IMR-90 (cell line): Measurements from ENCODE around the gene HMCN1. TPM values are rescaled to one million over a fixed set of nuclear protein-coding genes. Genes with fewer than 3 reads are reported as not detected.

Source experiments
- ATAC-seq: fragments of 200-7000 bp; cut with Tn5 transposase; 2 replicates; pipeline ENCODE4 v1.9.1; 2020; ENCODE audit warnings: low read depth, mild to moderate bottlenecking, moderate library complexity
- BruUV-seq: library from RNA; stranded (reverse); fragments of 400-500 nt; replicated peaks from 2 replicates; lab custom pipeline; 2021; lab: Mats Ljungman, UMichigan
- CTCF ChIA-PET: fragments of 300-600 bp; formaldehyde crosslinking; extraction: SDS; loops from one replicate; lab custom pipeline; 2021; ENCODE audit warnings: antibody characterized with exemption; lab: Yijun Ruan, JAX
- POLR2A ChIA-PET: fragments of 300-600 bp; sonication (Branson Sonifier 250); formaldehyde crosslinking; loops from one replicate; lab custom pipeline; 2022; ENCODE audit warnings: antibody characterized with exemption; ENCODE audit not compliant: unreplicated experiment; lab: Charles Lee
- DNase-seq: peaks from one replicate; pipeline ENCODE4 v3.0.0; 2013
- H2AFZ ChIP-seq: replicated peaks from 2 replicates; pipeline ENCODE3; 2013; ENCODE audit warnings: low read length, mild to moderate bottlenecking; ENCODE audit not compliant: poor library complexity
- H2AK5ac ChIP-seq: 2 replicates; pipeline ENCODE4 v1.6.1; 2013; ENCODE audit warnings: low read depth, low read length, inconsistent platforms
- H2AK9ac ChIP-seq: replicated peaks from 2 replicates; pipeline ENCODE3; 2013; ENCODE audit warnings: mild to moderate bottlenecking, low read depth, low read length, moderate library complexity; ENCODE audit not compliant: poor library complexity
- H2BK120ac ChIP-seq: 2 replicates; pipeline ENCODE4 v1.6.1; 2013; ENCODE audit warnings: low read depth, low read length, inconsistent platforms
- H2BK15ac ChIP-seq: 3 replicates; pipeline ENCODE4 v1.6.1; 2013; ENCODE audit warnings: low read depth, low read length, inconsistent platforms
- H2BK20ac ChIP-seq: 2 replicates; pipeline ENCODE4 v1.6.1; 2013; ENCODE audit warnings: low read depth, mild to moderate bottlenecking, inconsistent platforms, low read length, moderate library complexity
- H2BK5ac ChIP-seq: 2 replicates; pipeline ENCODE4 v1.6.1; 2013; ENCODE audit warnings: mild to moderate bottlenecking, low read depth, low read length, inconsistent platforms; ENCODE audit not compliant: poor library complexity, severe bottlenecking
- H3K14ac ChIP-seq: replicated peaks from 2 replicates; pipeline ENCODE4 v1.6.1; 2013; ENCODE audit warnings: low read depth, low read length, inconsistent platforms
- H3K18ac ChIP-seq: 2 replicates; pipeline ENCODE4 v1.6.1; 2013; ENCODE audit warnings: low read depth, low read length, control low read depth
- H3K23ac ChIP-seq: 2 replicates; pipeline ENCODE4 v1.6.1; 2013; ENCODE audit warnings: low read depth, low read length, inconsistent platforms
- H3K27ac ChIP-seq: 2 replicates; pipeline ENCODE4 v1.5.1; 2013; ENCODE audit warnings: mild to moderate bottlenecking, control low read depth, low read length; ENCODE audit not compliant: insufficient read depth
- H3K27me3 ChIP-seq: 2 replicates; pipeline ENCODE4 v1.6.1; 2013; ENCODE audit warnings: low read length; ENCODE audit not compliant: control insufficient read depth, insufficient read depth
- H3K36me3 ChIP-seq: 2 replicates; pipeline ENCODE4 v1.6.1; 2013; ENCODE audit warnings: low read length, mixed read lengths; ENCODE audit not compliant: control insufficient read depth, insufficient read depth
- H3K4ac ChIP-seq: 2 replicates; pipeline ENCODE4 v1.6.1; 2013; ENCODE audit warnings: low read depth, low read length, inconsistent platforms
- H3K4me1 ChIP-seq: 2 replicates; pipeline ENCODE4 v1.6.1; 2013; ENCODE audit warnings: low read length, mixed read lengths; ENCODE audit not compliant: control insufficient read depth, insufficient read depth
- H3K4me2 ChIP-seq: 2 replicates; pipeline ENCODE4 v1.6.1; 2013; ENCODE audit warnings: low read depth, mild to moderate bottlenecking, control low read depth, low read length, moderate library complexity
- H3K4me3 ChIP-seq: 2 replicates; pipeline ENCODE4 v1.5.1; 2013; ENCODE audit warnings: low read depth, mild to moderate bottlenecking, control low read depth, low read length, moderate library complexity; ENCODE audit not compliant: insufficient read depth
- H3K56ac ChIP-seq: 2 replicates; pipeline ENCODE4 v1.6.1; 2013; ENCODE audit warnings: low read length, inconsistent platforms; ENCODE audit not compliant: insufficient read depth; ENCODE audit errors: extremely low read depth
- H3K79me1 ChIP-seq, 2 experiments: 2 replicates each; pipeline ENCODE4 v1.6.1; 2013; ENCODE audit warnings: low read length in 2 of 2, inconsistent platforms in 1 of 2, low read depth in 1 of 2
- H3K9ac ChIP-seq: 2 replicates; pipeline ENCODE4 v1.6.1; 2013; ENCODE audit warnings: low read depth, low read length, control low read depth
- H3K9me1 ChIP-seq: 2 replicates; pipeline ENCODE4 v1.6.1; 2013; ENCODE audit warnings: low read length, inconsistent platforms; ENCODE audit not compliant: insufficient read depth
- H3K9me3 ChIP-seq: 2 replicates; pipeline ENCODE4 v1.6.1; 2013; ENCODE audit warnings: low read length; ENCODE audit not compliant: control insufficient read depth, insufficient read depth
- H4K20me1 ChIP-seq: 2 replicates; pipeline ENCODE4 v1.6.1; 2013; ENCODE audit warnings: low read length, inconsistent platforms; ENCODE audit not compliant: insufficient read depth
- H4K5ac ChIP-seq: 2 replicates; pipeline ENCODE4 v1.6.1; 2013; ENCODE audit warnings: mild to moderate bottlenecking, low read depth, low read length, control low read depth
- H4K8ac ChIP-seq, 2 experiments: 2 replicates each; pipeline ENCODE4 v1.6.1; 2013; ENCODE audit warnings: low read depth in 2 of 2, low read length in 2 of 2, control low read depth in 1 of 2, inconsistent platforms in 1 of 2
- H4K91ac ChIP-seq: 2 replicates; pipeline ENCODE4 v1.6.1; 2013; ENCODE audit warnings: low read depth, low read length, inconsistent platforms; ENCODE audit not compliant: insufficient read depth
- BHLHE40 ChIP-seq: fragments of 150-350 bp; IDR thresholded peaks from 2 replicates; pipeline ENCODE4 v1.6.1; 2016; ENCODE audit warnings: mild to moderate bottlenecking, low read depth, low read length
- MAZ ChIP-seq: IDR thresholded peaks from 2 replicates; pipeline ENCODE4 v1.6.1; 2012; ENCODE audit warnings: low read depth, mild to moderate bottlenecking, low read length, improper control_type of control experiment, moderate library complexity, borderline replicate concordance
- WGBS, 2 experiments: methylation state at CpG; one replicate each; pipeline versions ENCODE4 v1.1.5 to v1.1.7; 2013; ENCODE audit warnings: missing lambda C conversion rate in 2 of 2; ENCODE audit not compliant: insufficient read length in 1 of 2; ENCODE audit errors: extremely low coverage in 2 of 2; 5-methylcytosine and 5-hydroxymethylcytosine counted together
- dilution Hi-C: fragments of 300-500 bp; cut with HindIII; formaldehyde crosslinking; loops from one replicate; pipeline ENCODE4 v1.14.3; 2018; ENCODE audit warnings: low sequenced_read_pairs; ENCODE audit not compliant: unreplicated experiment
- in situ Hi-C: fragments of 300-500 bp; cut with MboI; formaldehyde crosslinking; loops from 3 replicates; pipeline ENCODE4 v1.14.3; 2019; ENCODE audit warnings: low sequenced_read_pairs, inconsistent platforms, mixed read lengths
- intact Hi-C: fragments of 100-400 bp; cut with micrococcal nuclease; formaldehyde crosslinking; loops from 2 replicates; pipeline ENCODE4 v1.10.0; 2022
- polyA plus RNA-seq, 3 experiments: library from polyadenylated mRNA; depleted of rRNA; stranded (reverse); fragments of >200 nt; gene quantifications; 2 replicates each; pipeline ENCODE4 v1.2.3, GENCODE V29; 2012; ENCODE audit warnings: low replicate concordance in 1 of 3
- total RNA-seq: library from RNA; depleted of rRNA; stranded (reverse); fragments of >200 nt; gene quantifications from 2 replicates; pipeline ENCODE4 v1.2.3, GENCODE V29; 2012

The HMCN1 gene
- total and polyA plus RNA-seq, 2 of the 4 experiments (the other 2 are of a cell fraction): 6.1 to 11.7 TPM

- Histone ChIP-seq H3K4me2 (no peak overlapping the region), H3K4me3 (no peak overlapping the region), H3K9me3 (no peaks in the 10 kb centered on the region), H3K9me1 (0 out of 2 replicates have a peak, but pooled peaks cover 5% of the 10 kb centered on the region), H3K27ac (no peak overlapping the region), H4K5ac (no peak overlapping the region), H4K20me1 (no peaks in the 10 kb centered on the region), H4K91ac (no peak overlapping the region), H3K27me3 (no peaks in the 10 kb centered on the region), H2BK15ac (no peak overlapping the region), H2AFZ (no peak overlapping the region), H3K36me3 (no peaks in the 10 kb centered on the region), H3K23ac (no peak overlapping the region), H3K79me1 (no peaks in the 10 kb centered on the region), H2AK5ac (no peak overlapping the region), H2BK20ac (no peak overlapping the region), H3K56ac (no peak overlapping the region), H4K8ac (no peak overlapping the region), H3K4ac (no peak overlapping the region), H3K18ac (peak overlapping the region; percentile 13; the same call in 1 of the 2 replicates), H3K4me1 (peaks cover 5% of the 10 kb centered on the region), H2BK120ac (no peak overlapping the region), H3K9ac (no peak overlapping the region), H3K14ac (no peak overlapping the region), H2BK5ac (no peak overlapping the region), H2AK9ac (no peak overlapping the region)
- BruUV-seq: no TSS peak
- dilution Hi-C loops (no loop called here), in situ Hi-C loops (no loop called here), intact Hi-C loops (loop anchor here (5.0 kb wide), 1 partner anchor 286 kb away; no protein-coding TSS in a partner anchor)
- DNase-seq (no peak), ATAC-seq (no peak)
- TF ChIP-seq BHLHE40 (no peak), MAZ (no peak)
- no CpG with 5 or more reads among the region's 3 CpGs for WGBS, 2 experiments
- ChIA-PET CTCF (no interaction called here), POLR2A (no interaction called here)
Observed at GRCh38 chr1:185926588-185926987, 192.4 kb downstream of the HMCN1 start.
